Stimulated activated memory B cell treated with anti-CD40 and anti-IgM and Interleukin-4, amounts not matched to agents 10 μg/mL and 1 μg/mL and 100 μg/mL, for 72 hours (primary cell): ENCODE data around the gene CST11.

ENCODE experiments used
- ATAC-seq: fragments of 150-1000 bp; cut with Tn5 transposase; 2 replicates; pipeline ENCODE4 v1.10.0; 2021
- H3K27ac Mint-ChIP-seq: one replicate; pipeline ENCODE4 v1.8.0; 2022; ENCODE audit warnings: mild to moderate bottlenecking, mixed read lengths
- H3K27me3 Mint-ChIP-seq: one replicate; pipeline ENCODE4 v1.8.0; 2022; ENCODE audit warnings: mixed read lengths
- H3K36me3 Mint-ChIP-seq: one replicate; pipeline ENCODE4 v1.8.0; 2022; ENCODE audit warnings: mixed read lengths
- H3K4me1 Mint-ChIP-seq: one replicate; pipeline ENCODE4 v1.8.0; 2022; ENCODE audit warnings: mixed read lengths
- H3K4me3 Mint-ChIP-seq: one replicate; pipeline ENCODE4 v1.8.0; 2022; ENCODE audit warnings: mild to moderate bottlenecking, moderate library complexity, mixed read lengths
- H3K9me3 Mint-ChIP-seq: one replicate; pipeline ENCODE4 v1.8.0; 2022; ENCODE audit warnings: mixed read lengths

CST11 gene

GRCh38 chr20:23442436-23442835 lies 10.2 kb downstream of the CST11 start:
- H3K4me1 Mint-ChIP-seq, result no peaks in the 10 kb centered on the region
- no peaks in the 10 kb centered on the region for H3K9me3 Mint-ChIP-seq
- ATAC-seq, result no peak
- no peak overlapping the region for H3K4me3 Mint-ChIP-seq
- H3K27me3 Mint-ChIP-seq, result peaks cover 18% of the 10 kb centered on the region
- no peak overlapping the region for H3K27ac Mint-ChIP-seq
- H3K36me3 Mint-ChIP-seq, result no peaks in the 10 kb centered on the region

DNA sequence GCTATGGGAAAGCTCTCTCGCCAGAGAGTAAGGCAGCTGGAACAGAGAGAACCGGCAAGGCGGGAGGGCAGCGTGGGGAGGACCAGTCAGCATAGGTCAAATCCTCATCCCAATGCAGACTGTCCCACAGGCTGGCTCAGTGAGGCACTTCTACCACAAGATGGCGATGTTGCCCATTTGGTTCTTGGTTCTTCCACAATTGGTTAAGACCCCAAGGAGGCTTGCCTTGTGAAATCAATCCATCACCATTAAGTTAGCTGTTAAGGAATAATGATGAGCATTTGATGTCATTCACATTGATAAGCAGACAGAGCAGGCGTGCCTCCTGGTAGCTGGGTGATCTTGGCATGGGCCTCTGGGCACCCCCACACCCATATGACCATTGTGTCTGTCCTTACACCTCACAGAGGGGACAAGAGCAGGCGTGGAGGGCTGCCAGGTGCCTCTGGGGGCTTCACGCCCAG lies 10.8 kb downstream of the CST11 start:
- no peaks in the 10 kb centered on the region for H3K36me3 Mint-ChIP-seq
- no peak overlapping the region for H3K4me3 Mint-ChIP-seq
- no peak overlapping the region for H3K27ac Mint-ChIP-seq
- ATAC-seq, result peak; percentile 69
- H3K9me3 Mint-ChIP-seq, result no peaks in the 10 kb centered on the region
- H3K27me3 Mint-ChIP-seq, result peaks cover 18% of the 10 kb centered on the region
- no peaks in the 10 kb centered on the region for H3K4me1 Mint-ChIP-seq

GRCh38 chr20:23440004-23440403 lies 12.7 kb downstream of the CST11 start:
- peaks cover 18% of the 10 kb centered on the region for H3K27me3 Mint-ChIP-seq
- ATAC-seq, result no peak
- H3K4me1 Mint-ChIP-seq, result no peaks in the 10 kb centered on the region
- no peaks in the 10 kb centered on the region for H3K36me3 Mint-ChIP-seq
- no peak overlapping the region for H3K4me3 Mint-ChIP-seq
- no peak overlapping the region for H3K27ac Mint-ChIP-seq
- no peaks in the 10 kb centered on the region for H3K9me3 Mint-ChIP-seq

DNA sequence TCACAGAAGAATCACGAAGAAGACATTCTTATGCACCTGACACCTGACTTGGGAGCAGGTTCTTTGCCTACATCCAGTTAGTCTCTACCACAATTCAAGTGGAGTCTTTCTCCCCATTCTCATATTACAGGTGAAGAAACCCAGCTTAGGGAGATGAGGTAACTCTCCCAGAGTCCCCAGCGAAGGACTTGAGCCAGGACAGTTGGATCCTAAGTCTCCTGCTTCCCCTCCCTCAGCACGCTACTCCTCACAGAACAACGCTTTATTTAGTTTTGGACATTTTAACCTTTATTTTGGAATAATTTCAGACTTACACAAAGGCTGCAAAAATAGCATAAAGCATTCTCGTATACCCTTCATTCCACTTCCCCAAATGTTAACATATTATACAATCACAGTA lies 14.0 kb downstream of the CST11 start:
- Mint-ChIP-seq H3K27ac (no peak overlapping the region), H3K27me3 (peaks cover 18% of the 10 kb centered on the region), H3K4me3 (no peak overlapping the region), H3K9me3 (no peaks in the 10 kb centered on the region), H3K4me1 (no peaks in the 10 kb centered on the region), H3K36me3 (no peaks in the 10 kb centered on the region)
- ATAC-seq, result no peak

GRCh38 chr20:23437126-23437899 lies 15.4 kb downstream of the CST11 start:
- no peaks in the 10 kb centered on the region for H3K36me3 Mint-ChIP-seq
- H3K27ac Mint-ChIP-seq, result no peak overlapping the region
- H3K4me1 Mint-ChIP-seq, result no peaks in the 10 kb centered on the region
- H3K9me3 Mint-ChIP-seq, result no peaks in the 10 kb centered on the region
- peaks cover 18% of the 10 kb centered on the region for H3K27me3 Mint-ChIP-seq
- ATAC-seq, result no peak
- no peak overlapping the region for H3K4me3 Mint-ChIP-seq

DNA sequence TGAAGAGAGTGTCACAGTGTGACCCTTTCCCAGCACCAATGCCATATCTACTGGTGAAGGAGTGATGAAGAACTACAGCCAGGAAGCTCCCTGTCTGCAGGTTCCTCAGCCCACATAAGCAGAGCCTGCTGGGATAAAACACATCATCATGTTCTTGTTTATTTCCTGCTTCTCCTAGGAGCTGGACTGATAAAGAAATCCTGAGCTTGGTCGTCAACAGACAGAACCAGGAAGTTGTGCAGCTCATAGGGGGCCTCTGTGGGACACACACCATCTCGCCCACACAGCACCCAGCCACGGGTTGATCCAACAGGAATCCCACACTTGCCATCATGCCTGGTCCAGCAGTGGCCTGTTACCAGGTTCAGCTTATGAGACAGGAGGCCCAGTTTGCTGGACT lies 16.0 kb downstream of the CST11 start:
- H3K36me3 Mint-ChIP-seq, result no peaks in the 10 kb centered on the region
- H3K27ac Mint-ChIP-seq, result no peak overlapping the region
- H3K9me3 Mint-ChIP-seq, result no peaks in the 10 kb centered on the region
- H3K4me3 Mint-ChIP-seq, result no peak overlapping the region
- ATAC-seq, result no peak
- H3K27me3 Mint-ChIP-seq, result peaks cover 18% of the 10 kb centered on the region
- H3K4me1 Mint-ChIP-seq, result no peaks in the 10 kb centered on the region

GRCh38 chr20:23435626-23436539 lies 16.8 kb downstream of the CST11 start:
- Mint-ChIP-seq H3K27ac (no peak overlapping the region), H3K4me3 (no peak overlapping the region), H3K4me1 (no peaks in the 10 kb centered on the region), H3K27me3 (peaks cover 18% of the 10 kb centered on the region), H3K36me3 (no peaks in the 10 kb centered on the region), H3K9me3 (no peaks in the 10 kb centered on the region)
- peak; percentile 50 for ATAC-seq

- Mint-ChIP-seq H3K36me3 (no peaks in the 10 kb centered on the region), H3K27me3 (peaks cover 18% of the 10 kb centered on the region), H3K27ac (no peak overlapping the region), H3K4me1 (no peaks in the 10 kb centered on the region), H3K4me3 (no peak overlapping the region), H3K9me3 (no peaks in the 10 kb centered on the region)
- ATAC-seq, result peak; percentile 34
Observed at GRCh38 chr20:23434521-23435313, 18.0 kb downstream of the CST11 start.

- no peak overlapping the region for H3K27ac Mint-ChIP-seq
- ATAC-seq, result no peak
- H3K9me3 Mint-ChIP-seq, result no peaks in the 10 kb centered on the region
- no peak overlapping the region for H3K4me3 Mint-ChIP-seq
- peaks cover 9% of the 10 kb centered on the region for H3K27me3 Mint-ChIP-seq
- H3K4me1 Mint-ChIP-seq, result no peaks in the 10 kb centered on the region
- H3K36me3 Mint-ChIP-seq, result no peaks in the 10 kb centered on the region
Observed at GRCh38 chr20:23433628-23434027, 19.0 kb downstream of the CST11 start.

DNA sequence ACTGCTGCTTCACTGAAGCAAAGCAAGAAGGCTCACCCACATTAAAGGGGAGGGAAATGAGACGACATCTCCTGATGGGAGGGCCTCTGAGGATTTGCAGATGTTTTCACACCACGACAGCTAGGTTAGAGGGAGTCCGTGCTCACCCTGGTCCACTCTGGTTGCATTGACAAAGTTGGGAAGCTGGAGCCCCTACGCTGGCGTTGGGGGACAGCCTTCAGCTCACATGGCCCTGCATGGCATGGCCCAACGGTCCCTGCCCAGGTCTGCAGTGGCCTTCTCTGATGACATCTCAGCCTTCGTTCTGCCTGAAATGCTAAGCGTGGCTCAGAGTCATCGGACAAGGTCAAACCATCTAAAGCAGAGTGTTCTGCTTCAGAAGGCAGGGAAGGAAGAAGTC lies 27.5 kb downstream of the CST11 start:
- Mint-ChIP-seq H3K9me3 (no peaks in the 10 kb centered on the region), H3K4me1 (peaks cover 11% of the 10 kb centered on the region), H3K27me3 (peaks cover 8% of the 10 kb centered on the region), H3K27ac (no peak overlapping the region), H3K36me3 (no peaks in the 10 kb centered on the region), H3K4me3 (no peak overlapping the region)
- ATAC-seq, result no peak

DNA sequence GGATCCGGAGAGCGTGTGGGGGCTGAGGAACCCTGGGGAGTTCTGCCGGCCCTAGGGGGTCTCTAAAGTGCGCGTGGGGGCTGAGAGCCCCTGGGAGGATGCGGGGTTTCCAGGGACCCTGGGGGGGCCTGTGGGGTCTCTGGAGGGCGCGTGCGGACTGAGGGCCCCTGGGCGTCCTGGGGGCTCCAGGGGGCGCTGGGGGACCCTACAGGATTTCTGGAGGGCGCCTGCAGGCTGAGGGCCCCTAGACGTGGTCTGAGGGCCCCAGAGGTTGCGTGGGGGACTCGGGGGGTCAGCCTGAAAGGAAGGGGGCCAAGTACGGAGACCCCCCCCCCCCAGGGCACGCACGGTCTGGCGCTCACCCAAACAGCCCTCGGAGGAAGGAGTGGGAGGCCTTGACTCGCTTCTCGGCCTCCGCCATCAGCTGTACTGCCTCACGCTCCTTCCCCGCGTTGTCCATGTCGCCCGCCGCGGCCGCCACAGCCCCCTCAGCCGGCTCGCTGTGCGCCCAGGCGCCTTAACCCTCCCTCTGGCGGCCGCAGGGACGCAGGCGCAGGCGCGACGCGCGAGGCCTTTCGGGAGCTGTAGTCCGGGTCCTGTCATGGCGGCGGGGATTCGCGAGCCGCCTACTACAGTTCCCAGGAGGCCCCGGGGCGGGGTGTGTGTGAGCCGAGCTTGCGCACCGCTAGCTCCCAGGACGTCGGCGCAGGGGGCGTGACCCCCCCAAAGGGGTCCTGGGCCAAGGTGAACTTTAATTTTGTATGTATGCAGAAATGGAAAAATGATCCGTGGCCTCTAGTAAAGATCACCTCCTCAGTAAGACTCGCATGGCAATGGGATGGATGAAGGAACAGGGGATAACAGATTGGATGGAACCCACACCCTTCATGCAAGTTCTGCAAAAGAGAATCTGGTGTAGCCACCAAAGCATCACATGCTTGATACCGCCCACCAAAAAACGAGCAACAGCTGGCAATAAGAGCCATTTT lies 31.4 kb downstream of the CST11 start, which contains the start of gene NAPB:
NAPB (minus strand) TSS at position 546 of the 989 bp plus-strand sequence; CDS start at position 460, 86 bp downstream.
- H3K36me3 Mint-ChIP-seq, result no peaks in the 10 kb centered on the region
- H3K27me3 Mint-ChIP-seq, result peaks cover 8% of the 10 kb centered on the region
- H3K4me3 Mint-ChIP-seq, result peak within 1 kb of the TSS; percentile 88
- peaks cover 17% of the 10 kb centered on the region for H3K4me1 Mint-ChIP-seq
- H3K9me3 Mint-ChIP-seq, result no peaks in the 10 kb centered on the region
- H3K27ac Mint-ChIP-seq, result peak within 1 kb of the TSS; percentile 63
- peak; percentile 99 for ATAC-seq

DNA sequence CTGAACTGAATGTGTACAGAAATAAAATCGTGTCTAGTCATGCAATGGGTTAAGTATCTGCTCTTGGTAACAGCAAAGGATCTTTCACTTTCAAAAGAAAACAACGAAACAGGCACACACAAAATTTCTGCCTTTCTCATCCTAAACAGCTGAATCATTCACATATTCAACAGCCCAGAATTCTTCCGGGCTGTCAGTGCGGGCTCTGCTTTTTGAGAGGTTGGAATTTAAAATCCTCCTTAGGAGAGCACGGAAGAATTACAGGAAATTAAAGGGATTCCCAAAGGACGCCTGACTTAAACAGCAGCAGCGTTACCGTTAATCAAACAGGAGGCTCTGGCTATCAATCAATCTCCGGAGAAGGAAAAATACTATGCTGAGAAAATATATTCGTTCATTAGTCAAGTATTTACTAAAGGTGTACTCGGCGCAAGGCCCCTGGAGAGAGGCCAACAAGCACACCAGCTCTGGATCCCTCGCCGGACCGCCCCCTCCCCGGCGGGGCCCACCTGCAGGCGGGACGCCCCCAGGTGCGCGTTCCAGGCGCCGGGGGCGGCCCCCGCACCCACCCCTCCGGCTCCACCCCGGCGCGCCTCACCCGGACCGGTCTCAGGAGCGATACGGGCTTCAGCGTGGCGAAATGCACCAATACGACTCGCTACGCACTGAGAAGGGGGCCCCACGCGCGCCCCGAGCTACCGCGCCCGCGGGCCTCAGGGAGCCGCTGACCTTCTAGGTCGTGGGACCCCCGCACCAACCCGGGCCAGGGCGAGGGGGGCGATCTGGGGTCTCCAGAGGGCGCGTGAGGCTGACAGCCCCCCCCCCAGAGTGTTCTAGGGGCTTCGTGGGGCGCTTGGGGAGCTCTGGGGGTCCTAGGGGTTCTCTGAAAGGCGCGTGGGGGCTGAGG lies 32.4 kb downstream of the CST11 start:
- Mint-ChIP-seq H3K9me3 (no peaks in the 10 kb centered on the region), H3K27ac (peak overlapping the region; percentile 63), H3K4me3 (peak overlapping the region; percentile 88), H3K4me1 (peaks cover 17% of the 10 kb centered on the region), H3K36me3 (no peaks in the 10 kb centered on the region), H3K27me3 (peaks cover 8% of the 10 kb centered on the region)
- ATAC-seq, result peak; percentile 61

- no peak for ATAC-seq
- H3K9me3 Mint-ChIP-seq, result no peaks in the 10 kb centered on the region
- peak overlapping the region; percentile 88 for H3K4me3 Mint-ChIP-seq
- peaks cover 8% of the 10 kb centered on the region for H3K27me3 Mint-ChIP-seq
- peak overlapping the region; percentile 63 for H3K27ac Mint-ChIP-seq
- no peaks in the 10 kb centered on the region for H3K36me3 Mint-ChIP-seq
- peaks cover 17% of the 10 kb centered on the region for H3K4me1 Mint-ChIP-seq
Observed at GRCh38 chr20:23419657-23419994, 33.0 kb downstream of the CST11 start.
